ENCODE measurements around the gene RAP1GAP.

DNA sequence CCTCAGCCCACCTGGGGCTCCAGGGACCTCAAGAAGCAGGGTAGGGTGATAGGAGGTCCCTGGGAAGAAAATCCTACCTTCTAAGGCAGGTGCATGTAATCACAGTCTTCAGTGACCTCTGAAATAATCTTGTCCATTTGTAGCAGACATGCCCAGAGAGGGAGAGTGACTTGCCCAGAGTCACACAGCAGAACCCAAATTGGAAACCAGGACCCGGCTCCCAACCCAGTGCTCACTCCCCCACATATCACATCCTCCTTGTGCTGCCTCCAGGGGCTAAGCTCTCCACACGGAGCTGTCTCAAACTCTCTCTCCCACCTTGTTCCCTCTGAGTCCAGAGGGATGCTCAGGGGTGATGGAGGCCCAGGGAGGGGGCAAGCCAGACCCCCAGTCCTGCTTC lies 72.5 kb downstream of the RAP1GAP start:
- TF ChIP-seq, protein P1, sequence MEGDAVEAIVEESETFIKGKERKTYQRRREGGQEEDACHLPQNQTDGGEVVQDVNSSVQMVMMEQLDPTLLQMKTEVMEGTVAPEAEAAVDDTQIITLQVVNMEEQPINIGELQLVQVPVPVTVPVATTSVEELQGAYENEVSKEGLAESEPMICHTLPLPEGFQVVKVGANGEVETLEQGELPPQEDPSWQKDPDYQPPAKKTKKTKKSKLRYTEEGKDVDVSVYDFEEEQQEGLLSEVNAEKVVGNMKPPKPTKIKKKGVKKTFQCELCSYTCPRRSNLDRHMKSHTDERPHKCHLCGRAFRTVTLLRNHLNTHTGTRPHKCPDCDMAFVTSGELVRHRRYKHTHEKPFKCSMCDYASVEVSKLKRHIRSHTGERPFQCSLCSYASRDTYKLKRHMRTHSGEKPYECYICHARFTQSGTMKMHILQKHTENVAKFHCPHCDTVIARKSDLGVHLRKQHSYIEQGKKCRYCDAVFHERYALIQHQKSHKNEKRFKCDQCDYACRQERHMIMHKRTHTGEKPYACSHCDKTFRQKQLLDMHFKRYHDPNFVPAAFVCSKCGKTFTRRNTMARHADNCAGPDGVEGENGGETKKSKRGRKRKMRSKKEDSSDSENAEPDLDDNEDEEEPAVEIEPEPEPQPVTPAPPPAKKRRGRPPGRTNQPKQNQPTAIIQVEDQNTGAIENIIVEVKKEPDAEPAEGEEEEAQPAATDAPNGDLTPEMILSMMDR (conservative IDR thresholded peaks at IDR 0.05): no peak
- TF ChIP-seq EZH2 (IDR thresholded peaks at IDR 0.05; ENCODE audit: low read depth): no peak

All from PC-9 (cell line).